Brain pericyte (primary cell): ENCODE measurements around the gene GAS2L1.

ENCODE experiments used
- DNase-seq: peaks from one replicate; pipeline ENCODE4 v3.0.0-alpha.2; 2012; ENCODE audit warnings: low read depth, low spot score

The GAS2L1 gene

DNA sequence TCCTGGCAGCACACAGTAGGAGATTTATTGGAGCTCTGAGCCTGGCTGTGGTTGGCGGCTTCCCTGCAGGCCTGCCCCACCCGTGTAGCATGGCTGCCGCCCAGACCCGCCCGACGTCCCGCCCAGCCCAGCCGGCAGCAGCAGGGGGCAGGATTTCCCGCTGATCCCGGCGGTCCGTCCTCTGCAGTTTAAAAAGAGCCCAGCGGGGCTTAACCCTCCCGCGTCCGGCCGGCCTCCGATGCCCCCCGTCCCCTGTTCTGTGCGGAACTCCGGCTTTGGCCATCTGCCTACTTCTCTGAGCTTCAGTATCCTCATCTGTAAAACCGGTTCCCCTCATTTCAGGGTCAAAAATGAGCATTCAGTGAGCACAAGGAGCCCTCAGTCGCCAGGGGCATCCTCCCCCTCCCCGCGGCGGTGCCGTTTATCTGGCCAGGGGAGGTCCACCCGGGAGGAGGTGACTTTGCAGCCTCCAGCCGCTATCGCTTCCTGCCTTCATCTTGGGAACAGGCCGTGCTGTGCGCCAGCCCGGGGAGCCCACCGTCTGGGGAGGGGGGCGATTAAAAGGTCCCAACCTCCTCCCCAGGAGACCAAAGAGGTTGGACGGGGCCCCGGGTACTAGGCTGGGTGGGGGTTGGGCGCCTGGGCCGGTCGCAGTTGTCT is at the start of gene GAS2L1:
Gene GAS2L1, plus strand, starts transcription at position 476 of the 660 bp plus-strand sequence. CDS start 1,456 bp downstream, outside the sequence.
- peak; percentile 68 for DNase-seq

DNA sequence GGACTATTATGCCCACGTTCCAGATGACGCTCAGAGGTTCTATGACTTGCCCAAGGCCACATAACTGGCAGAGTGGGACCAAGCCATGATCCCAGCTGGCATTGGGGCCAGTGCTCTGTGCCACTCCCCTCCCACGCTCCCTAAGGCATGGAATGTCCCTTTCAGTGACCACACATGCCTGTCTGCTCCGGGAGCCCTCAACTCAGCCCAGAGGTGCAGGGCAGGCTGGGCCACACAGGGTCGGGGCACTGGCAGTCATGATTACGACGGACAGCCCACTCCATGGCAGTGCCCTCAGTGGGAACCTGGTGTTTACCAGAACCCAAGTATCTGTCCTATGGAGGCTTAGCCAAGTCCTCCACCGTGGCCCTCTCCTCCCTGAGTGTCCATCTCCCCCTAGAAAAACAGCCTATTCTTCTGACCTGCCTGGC is 48.7 kb upstream of the GAS2L1 start:
- DNase-seq, result no peak

GRCh38 chr22:29258407-29259252 is 47.8 kb upstream of the GAS2L1 start:
- DNase-seq, result no peak

DNA sequence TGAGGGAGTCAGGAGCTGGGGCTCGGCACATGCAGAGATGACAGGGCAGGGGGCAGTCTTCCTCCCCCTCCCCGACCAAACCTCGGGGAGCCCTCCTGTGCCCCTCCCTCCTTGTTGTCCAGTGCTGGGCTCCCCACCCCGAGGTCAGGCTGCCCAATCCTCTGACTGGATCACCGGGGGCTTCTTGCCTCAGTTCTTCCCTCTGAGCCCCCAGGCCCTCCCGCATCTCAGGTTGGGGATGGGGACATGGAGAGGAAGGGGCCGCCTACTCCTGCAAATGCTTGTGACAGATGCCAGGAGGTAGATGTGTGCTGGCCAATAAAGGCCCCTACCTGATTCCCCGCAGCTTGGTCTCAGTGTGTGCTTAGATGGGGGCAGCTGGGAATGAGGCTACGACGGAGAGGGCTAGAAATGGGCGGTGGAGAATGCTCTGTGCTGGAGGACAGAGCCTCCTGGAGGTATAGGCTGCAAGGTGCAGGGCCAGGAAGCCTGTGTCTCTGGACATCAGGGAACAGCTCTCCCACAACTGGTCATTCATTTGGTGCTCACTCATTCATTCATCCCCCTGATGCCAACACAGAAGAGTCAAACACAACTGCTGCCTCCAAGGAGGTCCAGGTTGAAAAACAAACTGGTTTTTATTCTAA is 47.1 kb upstream of the GAS2L1 start:
- DNase-seq, result no peak

DNA sequence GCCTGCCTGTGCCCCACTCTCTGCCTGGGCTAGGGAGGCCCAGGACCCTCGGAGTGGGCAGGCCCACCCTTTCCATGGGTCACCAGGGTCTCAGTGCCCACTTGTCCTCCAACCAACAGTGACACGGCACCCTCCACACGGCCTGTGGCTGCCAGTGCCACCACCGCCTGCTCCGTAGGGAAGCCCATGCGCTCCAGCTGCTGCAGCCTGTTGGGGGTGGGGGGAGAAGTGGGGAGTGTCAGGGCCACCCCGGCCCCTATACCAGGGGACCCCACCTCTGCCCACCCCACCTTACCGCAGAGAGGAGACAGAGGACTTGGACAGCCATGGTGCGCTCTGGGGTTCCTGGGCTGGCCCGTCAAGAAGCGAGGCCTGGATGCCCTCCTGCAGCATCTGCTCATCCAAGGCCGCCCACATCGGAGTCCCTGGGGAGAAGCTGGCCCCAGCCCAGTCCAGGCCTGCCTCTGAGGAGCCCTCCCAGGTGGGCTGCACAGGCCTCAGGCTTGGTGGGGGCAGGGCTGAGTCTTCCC is 46.4 kb upstream of the GAS2L1 start:
- no peak for DNase-seq

- no peak for DNase-seq
Measured at GRCh38 chr22:29260601-29261315, 45.7 kb upstream of the GAS2L1 start.

GRCh38 chr22:29263791-29264276 is 42.6 kb upstream of the GAS2L1 start:
- no peak for DNase-seq

- DNase-seq, result no peak
Measured at GRCh38 chr22:29265305-29265704, 41.1 kb upstream of the GAS2L1 start.

DNA sequence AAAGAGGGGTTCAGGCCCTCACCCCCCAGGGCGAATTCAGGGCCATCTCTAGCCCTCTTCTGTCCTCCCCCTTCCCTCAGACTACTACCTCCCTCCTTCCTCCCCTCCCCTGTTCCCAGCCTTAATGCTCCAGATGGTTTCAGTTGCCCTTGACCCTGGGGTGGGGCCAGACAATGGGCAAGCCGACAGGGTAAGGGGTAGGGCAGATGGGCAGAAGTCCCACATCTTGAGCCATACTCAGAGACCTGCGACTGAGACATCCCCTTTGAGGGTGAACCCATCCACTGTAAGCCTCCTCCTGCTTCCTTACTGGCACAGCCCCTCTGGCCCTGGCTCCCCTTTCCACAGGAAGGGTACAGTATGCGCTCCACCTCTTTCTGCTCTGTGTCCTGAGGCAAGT is 40.5 kb upstream of the GAS2L1 start:
- no peak for DNase-seq

GRCh38 chr22:29266564-29267461 is 39.6 kb upstream of the GAS2L1 start:
- no peak for DNase-seq

GRCh38 chr22:29267462-29267857 is 39.0 kb upstream of the GAS2L1 start:
- DNase-seq, result no peak

GRCh38 chr22:29267858-29268510 is 38.5 kb upstream of the GAS2L1 start, which contains the start of the genes EWSR1 and RHBDD3:
TSS of gene EWSR1 (plus strand) at chr22:29268268. CDS start at chr22:29268337, 69 bp downstream.
TSS of gene RHBDD3 (minus strand) at chr22:29267981. CDS start at chr22:29265626, 2,355 bp downstream.
- peak; percentile 91 for DNase-seq

GRCh38 chr22:29268511-29269229 is 37.8 kb upstream of the GAS2L1 start:
- DNase-seq, result peak; percentile 39

GRCh38 chr22:29269230-29269604 is 37.2 kb upstream of the GAS2L1 start:
- DNase-seq, result no peak

DNA sequence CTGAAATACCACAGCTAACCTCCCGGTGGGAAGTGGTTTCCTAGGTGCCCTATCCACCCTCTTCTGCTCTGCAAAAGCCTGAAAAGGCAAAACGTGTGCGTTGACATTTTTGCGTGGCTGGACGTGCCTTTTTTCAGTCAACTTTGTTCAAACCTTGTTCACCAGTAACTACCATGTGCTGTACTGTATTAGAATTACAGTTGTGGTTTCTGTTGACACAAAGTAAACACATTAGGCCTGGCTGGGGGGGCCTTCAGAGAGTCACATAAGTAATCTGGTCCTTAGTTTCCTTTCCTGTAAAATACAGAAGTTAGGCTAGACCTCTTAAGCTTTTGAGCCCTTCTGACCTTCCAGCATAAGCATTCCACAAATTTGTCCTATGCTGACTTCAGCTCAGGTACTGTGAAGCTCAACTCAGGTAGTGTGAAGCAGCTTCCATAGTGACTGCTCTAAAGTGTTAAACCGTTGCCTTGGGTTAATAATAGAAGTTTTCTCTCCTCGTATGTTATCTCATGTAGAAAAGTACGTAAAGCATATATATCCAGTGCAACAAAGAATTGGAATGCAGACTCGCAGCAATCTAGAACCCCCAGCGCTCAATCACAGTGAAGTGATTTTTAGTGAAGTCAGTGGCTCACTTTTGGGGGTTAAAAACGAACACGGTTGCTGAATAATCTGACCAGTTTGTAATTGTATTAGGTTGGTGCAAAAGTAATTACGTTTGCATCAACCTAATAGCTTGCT is 36.5 kb upstream of the GAS2L1 start:
- no peak for DNase-seq

DNA sequence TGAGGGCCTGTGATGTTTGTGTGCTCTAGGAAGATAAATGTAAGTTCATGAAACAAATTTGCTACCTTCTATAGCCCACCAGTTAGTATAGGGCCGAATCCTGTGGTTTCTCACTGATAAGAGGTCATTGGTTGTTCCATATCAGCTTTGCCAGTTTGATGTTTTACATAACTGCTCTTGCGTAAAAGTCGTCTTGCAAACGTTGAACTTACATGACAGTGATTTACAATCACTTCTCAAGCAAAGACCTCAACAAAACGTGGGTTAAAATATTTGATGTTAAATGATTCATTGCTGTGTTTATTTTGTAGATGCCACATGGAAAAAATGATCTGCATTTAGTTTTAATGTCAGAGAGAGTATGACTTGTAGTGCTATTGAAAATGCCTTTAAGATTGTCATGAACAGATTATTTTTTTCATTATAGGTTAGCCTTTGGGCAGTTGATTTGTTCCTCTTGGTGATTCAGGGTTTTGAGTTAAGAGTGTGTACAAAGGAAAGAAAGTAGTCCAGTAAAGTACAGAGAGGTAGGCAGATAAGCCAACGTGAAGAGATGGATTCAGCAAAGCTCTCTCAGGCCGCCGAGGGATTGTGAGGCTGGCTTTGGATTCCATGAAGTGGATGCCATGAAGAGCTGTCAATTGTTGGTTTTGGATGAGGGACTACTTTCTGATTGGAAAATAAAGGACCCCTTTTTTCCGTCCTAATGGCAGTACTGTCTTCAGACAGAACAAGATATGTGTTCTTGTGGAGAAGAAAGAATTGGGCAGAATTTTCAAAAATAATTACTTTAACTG is 35.8 kb upstream of the GAS2L1 start:
- DNase-seq, result no peak

- no peak for DNase-seq
Measured at GRCh38 chr22:29272624-29273023, 33.8 kb upstream of the GAS2L1 start.
